H9 (cell line): ENCODE measurements around the gene KHK. TPM values are rescaled to one million over a fixed set of nuclear protein-coding genes. Genes with fewer than 3 reads are reported as not detected.

Source experiments
- DNase-seq: peaks from one replicate; pipeline ENCODE4 v3.0.0-alpha.2; 2017
- H2AFZ ChIP-seq: one replicate; pipeline ENCODE4 v1.6.1; 2013; ENCODE audit warnings: mild to moderate bottlenecking, low read length, control low read depth, moderate library complexity
- H2AK5ac ChIP-seq: 2 replicates; pipeline ENCODE4 v1.6.1; 2013; ENCODE audit warnings: low read length, control low read depth, mixed read lengths; ENCODE audit not compliant: insufficient read length
- H2BK120ac ChIP-seq: one replicate; pipeline ENCODE4 v1.6.1; 2013; ENCODE audit warnings: low read depth, mild to moderate bottlenecking, low read length, control low read depth, inconsistent platforms; ENCODE audit not compliant: poor library complexity, severe bottlenecking
- H2BK12ac ChIP-seq: 2 replicates; pipeline ENCODE4 v1.6.1; 2013; ENCODE audit warnings: low read length, control low read depth, mixed read lengths, low read depth; ENCODE audit not compliant: insufficient read length
- H2BK15ac ChIP-seq: 2 replicates; pipeline ENCODE4 v1.6.1; 2013; ENCODE audit warnings: low read depth, low read length, control low read depth
- H2BK20ac ChIP-seq: one replicate; pipeline ENCODE4 v1.6.1; 2013; ENCODE audit warnings: low read depth, mild to moderate bottlenecking, low read length, control low read depth, inconsistent platforms; ENCODE audit not compliant: poor library complexity, severe bottlenecking
- H2BK5ac ChIP-seq: 2 replicates; pipeline ENCODE4 v1.6.1; 2013; ENCODE audit warnings: low read length, control low read depth, mixed read lengths; ENCODE audit not compliant: insufficient read length
- H3K14ac ChIP-seq: 2 replicates; pipeline ENCODE4 v1.6.1; 2013; ENCODE audit warnings: low read length, control low read depth; ENCODE audit not compliant: insufficient read depth
- H3K18ac ChIP-seq: 2 replicates; pipeline ENCODE4 v1.6.1; 2013; ENCODE audit warnings: low read depth, mild to moderate bottlenecking, mixed read lengths, low read length, control low read depth; ENCODE audit not compliant: insufficient read length
- H3K23ac ChIP-seq: 2 replicates; pipeline ENCODE4 v1.6.1; 2013; ENCODE audit warnings: low read length, control low read depth, mixed read lengths, low read depth; ENCODE audit not compliant: insufficient read length
- H3K23me2 ChIP-seq: 2 replicates; pipeline ENCODE4 v1.6.1; 2013; ENCODE audit warnings: low read depth, mild to moderate bottlenecking, mixed read lengths, low read length, control low read depth; ENCODE audit not compliant: insufficient read length, poor library complexity, severe bottlenecking
- H3K27ac ChIP-seq: 2 replicates; pipeline ENCODE4 v1.5.1; 2013; ENCODE audit warnings: low read length, control low read depth, mixed read lengths, low read depth; ENCODE audit not compliant: insufficient read length
- H3K27me3 ChIP-seq: 2 replicates; pipeline ENCODE4 v1.6.1; 2013; ENCODE audit warnings: low read length, control low read depth, inconsistent platforms; ENCODE audit not compliant: insufficient read depth
- H3K4ac ChIP-seq: 2 replicates; pipeline ENCODE4 v1.6.1; 2013; ENCODE audit warnings: low read depth, mild to moderate bottlenecking, control low read depth, inconsistent platforms, low read length, moderate library complexity
- H3K4me1 ChIP-seq: 2 replicates; pipeline ENCODE4 v1.6.1; 2013; ENCODE audit warnings: low read length, control low read depth, inconsistent platforms; ENCODE audit not compliant: insufficient read depth
- H3K4me2 ChIP-seq: 2 replicates; pipeline ENCODE4 v1.6.1; 2013; ENCODE audit warnings: low read length, control low read depth, mixed read lengths; ENCODE audit not compliant: insufficient read length, insufficient read depth
- H3K56ac ChIP-seq: 2 replicates; pipeline ENCODE4 v1.6.1; 2013; ENCODE audit warnings: low read depth, mild to moderate bottlenecking, mixed read lengths, low read length, control low read depth; ENCODE audit not compliant: insufficient read length
- H3K79me1 ChIP-seq: 2 replicates; pipeline ENCODE4 v1.6.1; 2013; ENCODE audit warnings: low read depth, mild to moderate bottlenecking, moderate library complexity, low read length, control low read depth, inconsistent platforms; ENCODE audit not compliant: insufficient read depth, poor library complexity, severe bottlenecking
- H3K79me2 ChIP-seq: 2 replicates; pipeline ENCODE4 v1.6.1; 2013; ENCODE audit warnings: low read length, control low read depth, inconsistent platforms; ENCODE audit not compliant: insufficient read depth
- H3K9ac ChIP-seq: 2 replicates; pipeline ENCODE4 v1.6.1; 2013; ENCODE audit warnings: low read length, control low read depth, mixed read lengths; ENCODE audit not compliant: insufficient read length; ENCODE audit errors: extremely low read depth
- H3K9me3 ChIP-seq: one replicate; pipeline ENCODE4 v1.6.1; 2013; ENCODE audit warnings: low read depth, low read length, inconsistent platforms; ENCODE audit not compliant: control insufficient read depth
- H3T11ph ChIP-seq: one replicate; pipeline ENCODE4 v1.6.1; 2013; ENCODE audit warnings: mild to moderate bottlenecking, low read length, control low read depth, inconsistent platforms
- H4K20me1 ChIP-seq: one replicate; pipeline ENCODE4 v1.6.1; 2013; ENCODE audit not compliant: control insufficient read depth, insufficient read length, insufficient read depth
- H4K5ac ChIP-seq: 2 replicates; pipeline ENCODE4 v1.6.1; 2013; ENCODE audit warnings: low read depth, mild to moderate bottlenecking, mixed read lengths, low read length, control low read depth; ENCODE audit not compliant: insufficient read length
- H4K8ac ChIP-seq: replicated peaks from 2 replicates; pipeline ENCODE4 v1.6.1; 2013; ENCODE audit warnings: low read length, control low read depth, mixed read lengths, low read depth; ENCODE audit not compliant: insufficient read length
- H4K91ac ChIP-seq: 2 replicates; pipeline ENCODE4 v1.6.1; 2013; ENCODE audit warnings: low read depth, mild to moderate bottlenecking, moderate library complexity, mixed read lengths, low read length, control low read depth; ENCODE audit not compliant: insufficient read length
- H3K27ac Mint-ChIP-seq, 3 experiments: 2 replicates in 2 of 3; 3 replicates in 1 of 3; pipeline ENCODE4 v1.8.0; 2020 to 2021; ENCODE audit warnings: mixed read lengths in 3 of 3, mild to moderate bottlenecking in 1 of 3, moderate library complexity in 1 of 3
- H3K27me3 Mint-ChIP-seq: 2 replicates; pipeline ENCODE4 v1.8.0; 2021; ENCODE audit warnings: low read depth, mild to moderate bottlenecking, moderate library complexity, mixed read lengths
- H3K36me3 Mint-ChIP-seq, 3 experiments: 2 replicates in 2 of 3; 3 replicates in 1 of 3; pipeline ENCODE4 v1.8.0; 2020 to 2021; ENCODE audit warnings: low read depth in 3 of 3, mixed read lengths in 3 of 3; ENCODE audit not compliant: insufficient read depth in 1 of 3
- H3K4me1 Mint-ChIP-seq, 2 experiments: 2 replicates each; pipeline ENCODE4 v1.8.0; 2020; ENCODE audit warnings: mixed read lengths in 2 of 2
- H3K4me3 Mint-ChIP-seq, 2 experiments: 2 replicates in 1 of 2; 3 replicates in 1 of 2; pipeline ENCODE4 v1.8.0; 2020 to 2021; ENCODE audit warnings: mild to moderate bottlenecking in 2 of 2, mixed read lengths in 2 of 2, moderate library complexity in 1 of 2
- H3K9me3 Mint-ChIP-seq, 2 experiments: 2 replicates in 1 of 2; 3 replicates in 1 of 2; pipeline ENCODE4 v1.8.0; 2020; ENCODE audit warnings: mild to moderate bottlenecking in 2 of 2, mixed read lengths in 2 of 2, moderate library complexity in 1 of 2
- WGBS: extraction: QIAGEN DNeasy Blood & Tissue Kit; methylation state at CpG from one replicate; pipeline ENCODE4 v1.1.7; 2013; ENCODE audit warnings: missing lambda C conversion rate, low lambda C conversion rate, mixed read lengths; ENCODE audit not compliant: insufficient read length; ENCODE audit errors: extremely low coverage; 5-methylcytosine and 5-hydroxymethylcytosine counted together
- total RNA-seq: library from RNA; stranded (reverse); gene quantifications from 2 replicates; pipeline ENCODE4 v1.2.1, GENCODE V29; 2021
- TF ChIP-seq, protein P1 (sequence below): fragments of 200-600 bp; sonication (generic); conservative IDR thresholded peaks from 3 replicates; pipeline ENCODE4 v1.8.0; 2021; ENCODE audit warnings: antibody characterized with exemption, mild to moderate bottlenecking

The KHK gene
- total RNA-seq, 1 experiment from 2014 or later, result 12.1 TPM

DNA sequence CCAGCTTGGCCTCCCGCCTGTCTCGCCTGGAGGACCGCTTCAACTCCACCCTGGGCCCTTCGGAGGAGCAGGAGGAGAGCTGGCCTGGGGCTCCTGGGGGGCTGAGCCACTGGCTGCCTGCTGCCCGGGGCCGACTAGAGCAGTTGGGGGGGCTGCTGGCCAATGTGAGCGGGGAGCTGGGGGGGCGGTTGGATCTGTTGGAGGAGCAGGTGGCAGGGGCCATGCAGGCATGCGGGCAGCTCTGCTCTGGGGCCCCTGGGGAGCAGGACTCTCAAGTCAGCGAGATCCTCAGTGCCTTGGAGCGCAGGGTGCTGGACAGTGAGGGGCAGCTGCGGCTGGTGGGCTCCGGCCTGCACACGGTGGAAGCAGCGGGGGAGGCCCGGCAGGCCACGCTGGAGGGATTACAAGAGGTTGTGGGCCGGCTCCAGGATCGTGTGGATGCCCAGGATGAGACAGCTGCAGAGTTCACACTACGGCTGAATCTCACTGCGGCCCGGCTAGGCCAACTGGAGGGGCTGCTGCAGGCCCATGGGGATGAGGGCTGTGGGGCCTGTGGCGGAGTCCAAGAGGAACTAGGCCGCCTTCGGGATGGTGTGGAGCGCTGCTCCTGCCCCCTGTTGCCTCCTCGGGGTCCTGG, 3.7 kb upstream of the KHK start:
- DNase-seq, result no peak

More for the DNA sequence above, 3.7 kb upstream of the KHK start:
- Mint-ChIP-seq H3K4me3 (no peak overlapping the region), H3K27ac (no peak overlapping the region), H3K36me3 (no peaks in the 10 kb centered on the region; a peak in 1 of 7 replicates), H3K27me3 (peaks cover 22% of the 10 kb centered on the region), H3K9me3 (no peaks in the 10 kb centered on the region), H3K4me1 (peaks cover 25 to 47% of the 10 kb centered on the region in 2 experiments)
- Histone ChIP-seq H3K14ac (no peak overlapping the region), H2BK120ac (no peak overlapping the region), H4K20me1 (no peaks in the 10 kb centered on the region), H3K56ac (no peak overlapping the region), H3K4ac (no peak overlapping the region), H3K18ac (no peak overlapping the region), H4K5ac (no peak overlapping the region), H3K4me2 (no peak overlapping the region), H3K27me3 (no peaks in the 10 kb centered on the region), H2BK15ac (no peak overlapping the region), H3K23ac (no peak overlapping the region), H3K4me1 (no peaks in the 10 kb centered on the region), H3K23me2 (peaks cover 13% of the 10 kb centered on the region), H2AFZ (no peak overlapping the region), H2BK5ac (no peak overlapping the region), H2BK20ac (no peak overlapping the region), H2BK12ac (no peak overlapping the region), H3K9me3 (no peaks in the 10 kb centered on the region), H4K8ac (no peak overlapping the region), H3K79me1 (no peaks in the 10 kb centered on the region), H3K79me2 (no peaks in the 10 kb centered on the region), H3K9ac (no peak overlapping the region), H2AK5ac (no peak overlapping the region), H3K27ac (no peak overlapping the region), H4K91ac (no peak overlapping the region), H3T11ph (no peak overlapping the region)
- WGBS, result no CpG with 5 or more reads among the region's 27 CpGs
- TF ChIP-seq, protein P1, sequence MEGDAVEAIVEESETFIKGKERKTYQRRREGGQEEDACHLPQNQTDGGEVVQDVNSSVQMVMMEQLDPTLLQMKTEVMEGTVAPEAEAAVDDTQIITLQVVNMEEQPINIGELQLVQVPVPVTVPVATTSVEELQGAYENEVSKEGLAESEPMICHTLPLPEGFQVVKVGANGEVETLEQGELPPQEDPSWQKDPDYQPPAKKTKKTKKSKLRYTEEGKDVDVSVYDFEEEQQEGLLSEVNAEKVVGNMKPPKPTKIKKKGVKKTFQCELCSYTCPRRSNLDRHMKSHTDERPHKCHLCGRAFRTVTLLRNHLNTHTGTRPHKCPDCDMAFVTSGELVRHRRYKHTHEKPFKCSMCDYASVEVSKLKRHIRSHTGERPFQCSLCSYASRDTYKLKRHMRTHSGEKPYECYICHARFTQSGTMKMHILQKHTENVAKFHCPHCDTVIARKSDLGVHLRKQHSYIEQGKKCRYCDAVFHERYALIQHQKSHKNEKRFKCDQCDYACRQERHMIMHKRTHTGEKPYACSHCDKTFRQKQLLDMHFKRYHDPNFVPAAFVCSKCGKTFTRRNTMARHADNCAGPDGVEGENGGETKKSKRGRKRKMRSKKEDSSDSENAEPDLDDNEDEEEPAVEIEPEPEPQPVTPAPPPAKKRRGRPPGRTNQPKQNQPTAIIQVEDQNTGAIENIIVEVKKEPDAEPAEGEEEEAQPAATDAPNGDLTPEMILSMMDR, result no peak
